ENCODE measurements around the gene PLCH1.
"Not testable (repeated sequence)": the region's sequence is repeated elsewhere in the genome, so short reads cannot be mapped to it uniquely, and the experiment has no call there.

PLCH1 gene

GRCh38 chr3:155619118-155619915, 125.6 kb downstream of the PLCH1 start:
- TF ChIP-seq CTCF (conservative IDR thresholded peaks at IDR 0.05; ENCODE audit: low read depth, low read length), result no peak
- no peak for DNase-seq (ENCODE audit: low read depth)
- H3K4me3 ChIP-seq (ENCODE audit: low read length), result no peak overlapping the region

GRCh38 chr3:155618543-155618942, 126.3 kb downstream of the PLCH1 start:
- no peak for TF ChIP-seq CTCF (conservative IDR thresholded peaks at IDR 0.05; ENCODE audit: low read depth, low read length)
- DNase-seq (ENCODE audit: low read depth), result no peak
- no peak overlapping the region for H3K4me3 ChIP-seq (ENCODE audit: low read length)

GRCh38 chr3:155617346-155617925, 127.4 kb downstream of the PLCH1 start:
- no peak for TF ChIP-seq CTCF (conservative IDR thresholded peaks at IDR 0.05; ENCODE audit: low read depth, low read length)
- no peak for DNase-seq (ENCODE audit: low read depth)
- no peak overlapping the region for H3K4me3 ChIP-seq (ENCODE audit: low read length)

GRCh38 chr3:155615141-155615540, 129.7 kb downstream of the PLCH1 start:
- H3K4me3 ChIP-seq (ENCODE audit: low read length); DNase-seq (ENCODE audit: low read depth): not testable (repeated sequence)

GRCh38 chr3:155614410-155614809, 130.5 kb downstream of the PLCH1 start:
- not testable (repeated sequence) for DNase-seq (ENCODE audit: low read depth); H3K4me3 ChIP-seq (ENCODE audit: low read length)

GRCh38 chr3:155611456-155611855, 133.4 kb downstream of the PLCH1 start:
- TF ChIP-seq CTCF (conservative IDR thresholded peaks at IDR 0.05; ENCODE audit: low read depth, low read length), result no peak
- H3K4me3 ChIP-seq (ENCODE audit: low read length), result no peak overlapping the region
- no peak for DNase-seq (ENCODE audit: low read depth)

GRCh38 chr3:155609586-155609985, 135.3 kb downstream of the PLCH1 start:
- no peak overlapping the region for H3K4me3 ChIP-seq (ENCODE audit: low read length)
- DNase-seq (ENCODE audit: low read depth), result no peak
- TF ChIP-seq CTCF (conservative IDR thresholded peaks at IDR 0.05; ENCODE audit: low read depth, low read length), result no peak

- TF ChIP-seq CTCF (conservative IDR thresholded peaks at IDR 0.05; ENCODE audit: low read depth, low read length), result no peak
- H3K4me3 ChIP-seq (ENCODE audit: low read length), result no peak overlapping the region
- no peak for DNase-seq (ENCODE audit: low read depth)
Measured at GRCh38 chr3:155608228-155608920, 136.5 kb downstream of the PLCH1 start.
